Measurements from ENCODE around the gene LRRC17.

LRRC17 gene

GRCh38 chr7:102978284-102978683, 65.5 kb downstream of the LRRC17 start:
- no peak overlapping the region for H3K4me3 ChIP-seq (ENCODE audit: low read depth, low read length)
- CTCF ChIA-PET: no interaction called here
- peak; percentile 16 for DNase-seq (ENCODE audit: low read depth, low spot score)
- POLR2A ChIA-PET: no interaction called here
- TF ChIP-seq, protein P1, sequence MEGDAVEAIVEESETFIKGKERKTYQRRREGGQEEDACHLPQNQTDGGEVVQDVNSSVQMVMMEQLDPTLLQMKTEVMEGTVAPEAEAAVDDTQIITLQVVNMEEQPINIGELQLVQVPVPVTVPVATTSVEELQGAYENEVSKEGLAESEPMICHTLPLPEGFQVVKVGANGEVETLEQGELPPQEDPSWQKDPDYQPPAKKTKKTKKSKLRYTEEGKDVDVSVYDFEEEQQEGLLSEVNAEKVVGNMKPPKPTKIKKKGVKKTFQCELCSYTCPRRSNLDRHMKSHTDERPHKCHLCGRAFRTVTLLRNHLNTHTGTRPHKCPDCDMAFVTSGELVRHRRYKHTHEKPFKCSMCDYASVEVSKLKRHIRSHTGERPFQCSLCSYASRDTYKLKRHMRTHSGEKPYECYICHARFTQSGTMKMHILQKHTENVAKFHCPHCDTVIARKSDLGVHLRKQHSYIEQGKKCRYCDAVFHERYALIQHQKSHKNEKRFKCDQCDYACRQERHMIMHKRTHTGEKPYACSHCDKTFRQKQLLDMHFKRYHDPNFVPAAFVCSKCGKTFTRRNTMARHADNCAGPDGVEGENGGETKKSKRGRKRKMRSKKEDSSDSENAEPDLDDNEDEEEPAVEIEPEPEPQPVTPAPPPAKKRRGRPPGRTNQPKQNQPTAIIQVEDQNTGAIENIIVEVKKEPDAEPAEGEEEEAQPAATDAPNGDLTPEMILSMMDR (IDR thresholded peaks at IDR 0.05; ENCODE audit: insufficient read depth, low read length, missing control alignments): no peak

- no peak overlapping the region for H3K4me3 ChIP-seq (ENCODE audit: low read depth, low read length)
- CTCF ChIA-PET: no interaction called here
- TF ChIP-seq, protein P1 (IDR thresholded peaks at IDR 0.05; ENCODE audit: insufficient read depth, low read length, missing control alignments): no peak
- no peak for DNase-seq (ENCODE audit: low read depth, low spot score)
- POLR2A ChIA-PET: no interaction called here
Observed at GRCh38 chr7:102979670-102980069, 66.9 kb downstream of the LRRC17 start.

- no peak for DNase-seq (ENCODE audit: low read depth, low spot score)
- POLR2A ChIA-PET: no interaction called here
- H3K4me3 ChIP-seq (ENCODE audit: low read depth, low read length): no peak overlapping the region
- TF ChIP-seq, protein P1 (IDR thresholded peaks at IDR 0.05; ENCODE audit: insufficient read depth, low read length, missing control alignments): no peak
- CTCF ChIA-PET: interaction anchor here (1.0 kb wide), 1 partner anchor 81 kb away, joined by 3 read pairs; no protein-coding TSS in a partner anchor
Observed at GRCh38 chr7:102981451-102981850, 68.7 kb downstream of the LRRC17 start.

- no peak for DNase-seq (ENCODE audit: low read depth, low spot score)
- TF ChIP-seq, protein P1 (IDR thresholded peaks at IDR 0.05; ENCODE audit: insufficient read depth, low read length, missing control alignments): no peak
- H3K4me3 ChIP-seq (ENCODE audit: low read depth, low read length): no peak overlapping the region
- CTCF ChIA-PET: no interaction called here
- POLR2A ChIA-PET: no interaction called here
Observed at GRCh38 chr7:102982235-102982634, 69.4 kb downstream of the LRRC17 start.

GRCh38 chr7:102983602-102984001, 70.8 kb downstream of the LRRC17 start:
- TF ChIP-seq, protein P1 (IDR thresholded peaks at IDR 0.05; ENCODE audit: insufficient read depth, low read length, missing control alignments): no peak
- DNase-seq (ENCODE audit: low read depth, low spot score): no peak
- no peak overlapping the region for H3K4me3 ChIP-seq (ENCODE audit: low read depth, low read length)
- POLR2A ChIA-PET: no interaction called here
- CTCF ChIA-PET: no interaction called here

GRCh38 chr7:102985176-102985783, 72.5 kb downstream of the LRRC17 start:
- CTCF ChIA-PET: interaction anchor here (0.9 kb wide), 1 partner anchor 149 kb away, joined by 3 read pairs; no protein-coding TSS in a partner anchor
- TF ChIP-seq, protein P1 (IDR thresholded peaks at IDR 0.05; ENCODE audit: insufficient read depth, low read length, missing control alignments): no peak
- POLR2A ChIA-PET: no interaction called here
- H3K4me3 ChIP-seq (ENCODE audit: low read depth, low read length): no peak overlapping the region
- peak; percentile 21 for DNase-seq (ENCODE audit: low read depth, low spot score)
